UCSD-AML1 (cell line): ENCODE measurements around the gene FSTL4.
"Not testable (repeated sequence)": the region's sequence is repeated elsewhere in the genome, so short reads cannot be mapped to it uniquely, and the experiment has no call there.

Experiments used
- DNase-seq: peaks from one replicate; lab custom pipeline; 2025; ENCODE audit not compliant: unreplicated experiment; lab: John Stamatoyannopoulos, UW

FSTL4 gene

GRCh38 chr5:133203317-133204305 is 408.7 kb downstream of the FSTL4 start:
- no peak for DNase-seq

- DNase-seq, result no peak
Observed at GRCh38 chr5:133202066-133202665, 410.2 kb downstream of the FSTL4 start.

- no peak for DNase-seq
Observed at GRCh38 chr5:133201310-133201709, 411.0 kb downstream of the FSTL4 start.

- DNase-seq, result no peak
Observed at GRCh38 chr5:133200256-133200655, 412.1 kb downstream of the FSTL4 start.

- DNase-seq, result no peak
Observed at GRCh38 chr5:133199417-133200178, 412.7 kb downstream of the FSTL4 start.

- DNase-seq, result no peak
Observed at GRCh38 chr5:133198511-133198910, 413.8 kb downstream of the FSTL4 start.

GRCh38 chr5:133196441-133197085 is 415.8 kb downstream of the FSTL4 start:
- no peak for DNase-seq

GRCh38 chr5:133195250-133195649 is 417.1 kb downstream of the FSTL4 start:
- DNase-seq, result no peak

- DNase-seq, result no peak
Observed at GRCh38 chr5:133193794-133194193, 418.5 kb downstream of the FSTL4 start.

- DNase-seq, result no peak
Observed at GRCh38 chr5:133192716-133193115, 419.6 kb downstream of the FSTL4 start.

GRCh38 chr5:133189881-133190280 is 422.5 kb downstream of the FSTL4 start:
- DNase-seq, result no peak

GRCh38 chr5:133179405-133179804 is 432.9 kb downstream of the FSTL4 start:
- no peak for DNase-seq

GRCh38 chr5:133170756-133171387 is 441.5 kb downstream of the FSTL4 start:
- DNase-seq, result not testable (repeated sequence)

- DNase-seq, result no peak
Observed at GRCh38 chr5:133164759-133165158, 447.6 kb downstream of the FSTL4 start.

GRCh38 chr5:133163839-133164238 is 448.5 kb downstream of the FSTL4 start:
- DNase-seq, result no peak

GRCh38 chr5:133159543-133159942 is 452.8 kb downstream of the FSTL4 start:
- DNase-seq, result no peak

- DNase-seq, result no peak
Observed at GRCh38 chr5:133155326-133155969, 456.9 kb downstream of the FSTL4 start.

- no peak for DNase-seq
Observed at GRCh38 chr5:133154274-133155075, 457.9 kb downstream of the FSTL4 start.

GRCh38 chr5:133150909-133151544 is 461.3 kb downstream of the FSTL4 start:
- no peak for DNase-seq
